Measurements from ENCODE around the gene CUTA.

CUTA gene

GRCh38 chr6:33415831-33416230 lies 2.1 kb downstream of the CUTA start:
- CTCF ChIA-PET, result interaction anchor here (0.7 to 2.1 kb wide), 7 partner anchors 10 to 139 kb away, joined by 3 to 11 read pairs (median 5); partner anchors contain the start of genes B3GALT4 and ZBTB9

GRCh38 chr6:33414592-33415271 lies 3.2 kb downstream of the CUTA start:
- ChIA-PET CTCF (interaction anchor here (0.6 to 2.1 kb wide), 8 partner anchors 11 to 138 kb away, joined by 3 to 11 read pairs (median 4); partner anchors contain the start of genes B3GALT4 and RGL2), POLR2A (interaction anchor here (0.5 to 1.0 kb wide), 2 partner anchors 17 to 97 kb away, joined by 4 to 5 read pairs; partner anchors contain the start of gene ZBTB22)
- no peaks in the 10 kb centered on the region for H3K9me3 ChIP-seq (ENCODE audit: control insufficient read depth, insufficient read depth, low read depth, low read length)
- H3K27ac ChIP-seq (ENCODE audit: extremely low read depth, low read depth, low read length), result no peak overlapping the region
- H3K36me3 ChIP-seq (ENCODE audit: control insufficient read depth in 2 of 2, insufficient read depth in 1 of 2, low read length in 2 of 2), result peaks cover 0 to 44% of the 10 kb centered on the region in 2 experiments; a peak in 1 of 3 replicates
- no peak overlapping the region for H3K4me3 ChIP-seq (ENCODE audit: low read depth, low read length)
- H3K4me1 ChIP-seq (ENCODE audit: control insufficient read depth, insufficient read depth, low read length), result peaks cover 2% of the 10 kb centered on the region; the same call in 1 of the 2 replicates
- TF ChIP-seq TCF7L2 (IDR thresholded peaks at IDR 0.05; ENCODE audit: borderline replicate concordance, low read depth, low read length), result no peak
- TF ChIP-seq MEIS1 (CRISPR knock-in tag; IDR thresholded peaks at IDR 0.05; ENCODE audit: borderline replicate concordance), result no peak
- no peak for TF ChIP-seq ZNF239 (tag by site-specific recombination; IDR thresholded peaks at IDR 0.05)
- TF ChIP-seq CTCF (tag by site-specific recombination; IDR thresholded peaks at IDR 0.05), result 0 out of 2 replicates have a peak, but pooled peaks have one; percentile 17
- no peak for TF ChIP-seq SCRT2 (tag by site-specific recombination; IDR thresholded peaks at IDR 0.05)
- 0 out of 2 replicates have a peak, but pooled peaks have one; percentile 12 for TF ChIP-seq GLIS2 (tag by site-specific recombination; IDR thresholded peaks at IDR 0.05)
- no peak for TF ChIP-seq ZNF645 (tag by site-specific recombination; IDR thresholded peaks at IDR 0.05)
- peak; percentile 38; the same call in 1 of the 2 replicates for TF ChIP-seq GLIS1 (tag by site-specific recombination; IDR thresholded peaks at IDR 0.05)
- TF ChIP-seq ZIC2 (tag by site-specific recombination; IDR thresholded peaks at IDR 0.05), result peak; percentile 44; the same call in 1 of the 2 replicates

More at GRCh38 chr6:33415831-33416230, 2.1 kb downstream of the CUTA start:
- peak; percentile 50 for TF ChIP-seq ZNF341 (tag by site-specific recombination; IDR thresholded peaks at IDR 0.05; ENCODE audit: low read depth)
- TF ChIP-seq ZNF335 (tag by site-specific recombination; conservative IDR thresholded peaks at IDR 0.05), result no peak
- H3K27ac ChIP-seq (ENCODE audit: extremely low read depth, low read depth, low read length), result no peak overlapping the region
- POLR2A ChIA-PET, result no interaction called here
- peaks cover 0 to 44% of the 10 kb centered on the region in 2 experiments; a peak in 1 of 3 replicates for H3K36me3 ChIP-seq (ENCODE audit: control insufficient read depth in 2 of 2, insufficient read depth in 1 of 2, low read length in 2 of 2)
- H3K9me3 ChIP-seq (ENCODE audit: control insufficient read depth, insufficient read depth, low read depth, low read length), result no peaks in the 10 kb centered on the region
- H3K4me3 ChIP-seq (ENCODE audit: low read depth, low read length), result no peak overlapping the region
- peaks cover 2% of the 10 kb centered on the region; the same call in 1 of the 2 replicates for H3K4me1 ChIP-seq (ENCODE audit: control insufficient read depth, insufficient read depth, low read length)

GRCh38 chr6:33413241-33414120 lies 4.4 kb downstream of the CUTA start:
- ChIA-PET CTCF (interaction anchor here (0.6 to 1.9 kb wide), 7 partner anchors 12 to 748 kb away, joined by 3 to 11 read pairs (median 5); partner anchors contain the start of gene RGL2), POLR2A (interaction anchor here (1.0 to 1.3 kb wide), 2 partner anchors 96 to 137 kb away, joined by 3 to 4 read pairs; partner anchors contain the start of genes B3GALT4 and ZBTB22)
- H3K4me3 ChIP-seq (ENCODE audit: low read depth, low read length), result no peak overlapping the region
- peaks cover 4% of the 10 kb centered on the region; the same call in 1 of the 2 replicates for H3K4me1 ChIP-seq (ENCODE audit: control insufficient read depth, insufficient read depth, low read length)
- no peak overlapping the region for H3K27ac ChIP-seq (ENCODE audit: extremely low read depth, low read depth, low read length)
- TF ChIP-seq ZSCAN23 (tag by site-specific recombination; IDR thresholded peaks at IDR 0.05), result no peak
- no peak for TF ChIP-seq ZNF48 (tag by site-specific recombination; IDR thresholded peaks at IDR 0.05)
- TF ChIP-seq ZNF223 (tag by site-specific recombination; IDR thresholded peaks at IDR 0.05), result no peak
- no peaks in the 10 kb centered on the region for H3K9me3 ChIP-seq (ENCODE audit: control insufficient read depth, insufficient read depth, low read depth, low read length)
- H3K36me3 ChIP-seq (ENCODE audit: control insufficient read depth in 2 of 2, insufficient read depth in 1 of 2, low read length in 2 of 2), result peaks cover 4 to 44% of the 10 kb centered on the region in 2 experiments

Data from HEK293 (cell line).